SK-N-SH treated with all-trans-retinoic acid at 6 μM for 48 hours (cell line): Measurements from ENCODE around the gene SLC7A8.

Experiments used
- ATAC-seq: fragments of 200-7000 bp; cut with Tn5 transposase; 3 replicates; pipeline ENCODE4 v1.9.1; 2020; ENCODE audit warnings: mild to moderate bottlenecking, moderate library complexity
- CREB5 ChIP-seq: fragments of 250-450 bp; sonication (Bioruptor Pico); IDR thresholded peaks from 2 replicates; pipeline ENCODE4 v1.5.1; 2020; ENCODE audit warnings: low read depth, mild to moderate bottlenecking, moderate library complexity
- CSDC2 ChIP-seq: fragments of 250-450 bp; sonication (Bioruptor Pico); IDR thresholded peaks from 2 replicates; pipeline ENCODE4 v1.5.0; 2020; ENCODE audit warnings: mild to moderate bottlenecking, moderate library complexity
- CSRNP3 ChIP-seq: fragments of 250-450 bp; sonication (Bioruptor Pico); IDR thresholded peaks from 2 replicates; pipeline ENCODE4 v1.5.1; 2021; ENCODE audit warnings: mild to moderate bottlenecking, moderate library complexity
- ESRRG ChIP-seq: fragments of 250-450 bp; sonication (Bioruptor Pico); IDR thresholded peaks from 2 replicates; pipeline ENCODE4 v1.6.1; 2021; ENCODE audit warnings: mild to moderate bottlenecking
- GLIS3 ChIP-seq: fragments of 250-450 bp; sonication (Bioruptor Pico); IDR thresholded peaks from 2 replicates; pipeline ENCODE4 v1.5.0; 2020; ENCODE audit warnings: mild to moderate bottlenecking, moderate library complexity
- ISL1 ChIP-seq: fragments of 250-450 bp; sonication (Bioruptor Pico); IDR thresholded peaks from 2 replicates; pipeline ENCODE4 v2.1.2; 2022; ENCODE audit warnings: mild to moderate bottlenecking, moderate library complexity
- OSR1 ChIP-seq: fragments of 250-450 bp; sonication (Bioruptor Pico); IDR thresholded peaks from 2 replicates; pipeline ENCODE4 v1.8.0; 2022; ENCODE audit warnings: moderate library complexity, mild to moderate bottlenecking, inconsistent platforms
- PATZ1 ChIP-seq: fragments of 250-450 bp; sonication (Bioruptor Pico); IDR thresholded peaks from 2 replicates; pipeline ENCODE4 v1.8.0; 2020; ENCODE audit warnings: mild to moderate bottlenecking, moderate library complexity, borderline replicate concordance
- POU6F1 ChIP-seq: fragments of 250-450 bp; sonication (Bioruptor Pico); IDR thresholded peaks from 2 replicates; pipeline ENCODE4 v1.8.0; 2021; ENCODE audit warnings: low read depth, mild to moderate bottlenecking, moderate library complexity, borderline replicate concordance
- PPARA ChIP-seq: fragments of 250-450 bp; sonication (Bioruptor Pico); IDR thresholded peaks from 2 replicates; pipeline ENCODE4 v1.5.0; 2020; ENCODE audit warnings: mild to moderate bottlenecking, borderline replicate concordance
- RARB ChIP-seq: fragments of 250-450 bp; sonication (Bioruptor Pico); IDR thresholded peaks from 2 replicates; pipeline ENCODE4 v1.8.0; 2021; ENCODE audit warnings: mild to moderate bottlenecking, moderate library complexity
- TCF4 ChIP-seq: fragments of 250-450 bp; sonication (Bioruptor Pico); IDR thresholded peaks from 2 replicates; pipeline ENCODE4 v1.8.0; 2021; ENCODE audit warnings: mild to moderate bottlenecking, moderate library complexity, borderline replicate concordance
- TOX ChIP-seq: fragments of 250-450 bp; sonication (Bioruptor Pico); IDR thresholded peaks from 2 replicates; pipeline ENCODE4 v1.8.0; 2021; ENCODE audit warnings: mild to moderate bottlenecking, moderate library complexity, borderline replicate concordance
- TSHZ2 ChIP-seq: fragments of 250-450 bp; sonication (Bioruptor Pico); IDR thresholded peaks from 2 replicates; pipeline ENCODE4 v1.5.0; 2020; ENCODE audit warnings: mild to moderate bottlenecking, moderate library complexity
- ZFP3 ChIP-seq: fragments of 250-450 bp; sonication (Bioruptor Pico); IDR thresholded peaks from 2 replicates; pipeline ENCODE4 v1.5.0; 2020; ENCODE audit warnings: mild to moderate bottlenecking, moderate library complexity
- ZFP30 ChIP-seq: fragments of 450-650 bp; formaldehyde crosslinking; IDR thresholded peaks from 2 replicates; pipeline ENCODE4 v1.5.0; 2022; ENCODE audit warnings: mild to moderate bottlenecking, moderate library complexity
- ZNF565 ChIP-seq: fragments of 450-650 bp; formaldehyde crosslinking; conservative IDR thresholded peaks from 2 replicates; pipeline ENCODE4 v1.5.0; 2020; ENCODE audit warnings: low read depth, mild to moderate bottlenecking, moderate library complexity
- ZNF70 ChIP-seq: fragments of 450-650 bp; formaldehyde crosslinking; IDR thresholded peaks from 2 replicates; pipeline ENCODE4 v1.5.0; 2020; ENCODE audit warnings: mild to moderate bottlenecking, moderate library complexity
- ZNF8 ChIP-seq: fragments of 450-650 bp; formaldehyde crosslinking; IDR thresholded peaks from 2 replicates; pipeline ENCODE4 v1.5.0; 2020; ENCODE audit warnings: mild to moderate bottlenecking, moderate library complexity

SLC7A8 gene

GRCh38 chr14:23097786-23098185 lies 85.7 kb downstream of the SLC7A8 start (continued):
- TF ChIP-seq ESRRG (CRISPR knock-in tag) (no peak), OSR1 (no peak), POU6F1 (no peak), ZNF70 (CRISPR knock-in tag) (no peak), PPARA (CRISPR knock-in tag) (no peak)

- TF ChIP-seq TSHZ2 (CRISPR knock-in tag) (no peak), RARB (CRISPR knock-in tag) (no peak), CREB5 (CRISPR knock-in tag) (no peak), PATZ1 (CRISPR knock-in tag) (peak; percentile 86; the same call in 1 of the 2 replicates), POU6F1 (no peak), ISL1 (no peak), ZNF565 (CRISPR knock-in tag) (no peak), ZFP30 (no peak), ZFP3 (peak; percentile 22; the same call in 1 of the 2 replicates)
- ATAC-seq, result peak; percentile 94
These were observed 88.0 kb downstream of the SLC7A8 start, which contains the start of gene C14orf119 for GRCh38 chr14:23095196-23096108. TSS of gene C14orf119 (plus strand) at chr14:23095505. CDS start at chr14:23097659, 2,154 bp downstream.

GRCh38 chr14:23094666-23095195 lies 88.7 kb downstream of the SLC7A8 start, which contains the start of gene ACIN1:
TSS of gene ACIN1 (minus strand) at chr14:23095136. CDS start at chr14:23095112, 24 bp downstream.
- ATAC-seq, result peak; percentile 65
- no peak for TF ChIP-seq CREB5 (CRISPR knock-in tag)
- no peak for TF ChIP-seq OSR1
- TF ChIP-seq TOX, result no peak
- no peak for TF ChIP-seq ZFP3
- no peak for TF ChIP-seq CSRNP3 (CRISPR knock-in tag)
- TF ChIP-seq ZNF8 (CRISPR knock-in tag), result no peak
- TF ChIP-seq CSDC2 (CRISPR knock-in tag), result no peak
- TF ChIP-seq TCF4 (CRISPR knock-in tag), result no peak
- no peak for TF ChIP-seq ZNF565 (CRISPR knock-in tag)
- no peak for TF ChIP-seq PPARA (CRISPR knock-in tag)
- no peak for TF ChIP-seq GLIS3 (CRISPR knock-in tag)
- TF ChIP-seq PATZ1 (CRISPR knock-in tag), result no peak
- no peak for TF ChIP-seq ESRRG (CRISPR knock-in tag)
